Measurements from ENCODE around the gene SLC41A3. TPM values are rescaled to one million over a fixed set of nuclear protein-coding genes. Genes with fewer than 3 reads are reported as not detected.

Gene SLC41A3
- total RNA-seq, 1 donor from 2014 or later: 62.9 TPM

- H3K27ac ChIP-seq: no peak overlapping the region
- TF ChIP-seq, protein P1, sequence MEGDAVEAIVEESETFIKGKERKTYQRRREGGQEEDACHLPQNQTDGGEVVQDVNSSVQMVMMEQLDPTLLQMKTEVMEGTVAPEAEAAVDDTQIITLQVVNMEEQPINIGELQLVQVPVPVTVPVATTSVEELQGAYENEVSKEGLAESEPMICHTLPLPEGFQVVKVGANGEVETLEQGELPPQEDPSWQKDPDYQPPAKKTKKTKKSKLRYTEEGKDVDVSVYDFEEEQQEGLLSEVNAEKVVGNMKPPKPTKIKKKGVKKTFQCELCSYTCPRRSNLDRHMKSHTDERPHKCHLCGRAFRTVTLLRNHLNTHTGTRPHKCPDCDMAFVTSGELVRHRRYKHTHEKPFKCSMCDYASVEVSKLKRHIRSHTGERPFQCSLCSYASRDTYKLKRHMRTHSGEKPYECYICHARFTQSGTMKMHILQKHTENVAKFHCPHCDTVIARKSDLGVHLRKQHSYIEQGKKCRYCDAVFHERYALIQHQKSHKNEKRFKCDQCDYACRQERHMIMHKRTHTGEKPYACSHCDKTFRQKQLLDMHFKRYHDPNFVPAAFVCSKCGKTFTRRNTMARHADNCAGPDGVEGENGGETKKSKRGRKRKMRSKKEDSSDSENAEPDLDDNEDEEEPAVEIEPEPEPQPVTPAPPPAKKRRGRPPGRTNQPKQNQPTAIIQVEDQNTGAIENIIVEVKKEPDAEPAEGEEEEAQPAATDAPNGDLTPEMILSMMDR (IDR thresholded peaks at IDR 0.05): no peak
- TF ChIP-seq POLR2AphosphoS5 (IDR thresholded peaks at IDR 0.05; ENCODE audit: insufficient read depth in 1 of 2, low read depth in 1 of 2) (no peak), POLR2A (IDR thresholded peaks at IDR 0.05) (no peak)
- peaks cover 0 to 6% of the 10 kb centered on the region in 2 donors for H3K36me3 ChIP-seq
- H3K9me3 ChIP-seq: no peaks in the 10 kb centered on the region
- no peak overlapping the region for H3K4me3 ChIP-seq
- intact Hi-C loops (cut with DNase I): no loop called here
- DNase-seq (ENCODE audit: extremely low spot score in 2 of 2): peak in 1 of 2 donors; percentile 54
- H3K4me1 ChIP-seq: peaks cover 28% of the 10 kb centered on the region
- H3K27me3 ChIP-seq: no peaks in the 10 kb centered on the region
Observed at GRCh38 chr3:126053949-126054569, 29.9 kb downstream of the SLC41A3 start.

- Histone ChIP-seq H3K27me3 (no peaks in the 10 kb centered on the region), H3K9me3 (no peaks in the 10 kb centered on the region), H3K36me3 (peaks cover 0 to 6% of the 10 kb centered on the region in 2 donors), H3K4me1 (peaks cover 25% of the 10 kb centered on the region), H3K4me3 (no peak overlapping the region), H3K27ac (no peak overlapping the region)
- TF ChIP-seq POLR2AphosphoS5 (IDR thresholded peaks at IDR 0.05; ENCODE audit: insufficient read depth in 1 of 2, low read depth in 1 of 2) (no peak), POLR2A (IDR thresholded peaks at IDR 0.05) (no peak)
- TF ChIP-seq, protein P1 (IDR thresholded peaks at IDR 0.05): no peak
- no peak for DNase-seq (ENCODE audit: extremely low spot score in 2 of 2)
- intact Hi-C loops (cut with DNase I): no loop called here
Observed at GRCh38 chr3:126053513-126053912, 30.4 kb downstream of the SLC41A3 start.

- intact Hi-C loops (cut with DNase I): no loop called here
- TF ChIP-seq POLR2A (IDR thresholded peaks at IDR 0.05) (no peak), POLR2AphosphoS5 (IDR thresholded peaks at IDR 0.05; ENCODE audit: insufficient read depth in 1 of 2, low read depth in 1 of 2) (no peak)
- TF ChIP-seq, protein P1 (IDR thresholded peaks at IDR 0.05): no peak
- no peak for DNase-seq (ENCODE audit: extremely low spot score in 2 of 2)
- peaks cover 0 to 6% of the 10 kb centered on the region in 2 donors for H3K36me3 ChIP-seq
- H3K27me3 ChIP-seq: no peaks in the 10 kb centered on the region
- no peaks in the 10 kb centered on the region for H3K9me3 ChIP-seq
- H3K4me3 ChIP-seq: no peak overlapping the region
- H3K4me1 ChIP-seq: peaks cover 14% of the 10 kb centered on the region
- no peak overlapping the region for H3K27ac ChIP-seq
Observed at GRCh38 chr3:126052196-126053058, 31.5 kb downstream of the SLC41A3 start.

DNA sequence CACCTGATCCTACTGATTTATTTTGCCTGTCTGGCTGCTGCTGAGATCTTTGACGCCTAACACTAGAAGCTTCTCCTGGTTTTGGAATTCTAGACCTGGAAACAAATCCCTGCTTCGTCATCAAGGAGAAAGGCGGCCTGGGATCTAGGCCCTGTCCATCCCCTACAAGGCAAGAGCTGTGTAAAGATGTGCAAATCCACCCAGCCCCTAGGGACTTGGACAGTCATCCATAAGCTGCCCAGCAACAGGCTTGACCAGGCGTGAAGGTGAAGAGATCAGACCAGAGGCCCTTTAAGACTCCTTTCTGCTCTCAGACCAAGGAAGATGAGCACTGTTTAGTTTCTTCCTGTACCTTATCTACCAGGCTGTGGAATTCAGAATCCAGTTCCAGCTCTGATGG, 32.2 kb downstream of the SLC41A3 start:
- Histone ChIP-seq H3K27ac (no peak overlapping the region), H3K27me3 (no peaks in the 10 kb centered on the region), H3K36me3 (peaks cover 0 to 6% of the 10 kb centered on the region in 2 donors), H3K4me3 (no peak overlapping the region), H3K9me3 (no peaks in the 10 kb centered on the region), H3K4me1 (peaks cover 7% of the 10 kb centered on the region)
- intact Hi-C loops (cut with DNase I): no loop called here
- DNase-seq (ENCODE audit: extremely low spot score in 2 of 2): no peak
- TF ChIP-seq, protein P1 (IDR thresholded peaks at IDR 0.05): no peak
- TF ChIP-seq POLR2A (IDR thresholded peaks at IDR 0.05): no peak
- TF ChIP-seq POLR2AphosphoS5 (IDR thresholded peaks at IDR 0.05; ENCODE audit: insufficient read depth in 1 of 2, low read depth in 1 of 2): no peak
